Measurements from ENCODE around the gene ARHGEF26.
A peak's percentile ranks its signal among the peaks of the same experiment; 100 is the strongest.

Gene ARHGEF26

GRCh38 chr3:154273381-154273780 lies 152.2 kb downstream of the ARHGEF26 start:
- ATAC-seq, result no peak

GRCh38 chr3:154274348-154274747 lies 153.2 kb downstream of the ARHGEF26 start:
- ATAC-seq, result no peak

- ATAC-seq, result no peak
These were observed 154.1 kb downstream of the ARHGEF26 start for GRCh38 chr3:154275292-154275691.

GRCh38 chr3:154275965-154276364 lies 154.8 kb downstream of the ARHGEF26 start:
- no peak for ATAC-seq

GRCh38 chr3:154280161-154280560 lies 159.0 kb downstream of the ARHGEF26 start:
- ATAC-seq, result no peak

GRCh38 chr3:154285221-154285620 lies 164.0 kb downstream of the ARHGEF26 start:
- no peak for ATAC-seq

- ATAC-seq, result no peak
These were observed 169.0 kb downstream of the ARHGEF26 start for GRCh38 chr3:154290187-154290586.

GRCh38 chr3:154294016-154294415 lies 172.8 kb downstream of the ARHGEF26 start:
- ATAC-seq, result no peak

- no peak for ATAC-seq
These were observed 180.4 kb downstream of the ARHGEF26 start for GRCh38 chr3:154301561-154301960.

- ATAC-seq, result no peak
These were observed 183.1 kb downstream of the ARHGEF26 start for GRCh38 chr3:154304116-154304786.

- no peak for ATAC-seq
These were observed 183.7 kb downstream of the ARHGEF26 start for GRCh38 chr3:154304936-154305335.

- ATAC-seq, result peak; percentile 53 to 64
These were observed 186.2 kb downstream of the ARHGEF26 start for GRCh38 chr3:154307363-154307762.

Measured in activated CD4-positive, CD25-positive, alpha-beta regulatory T cell treated with anti-CD3 and anti-CD28 coated beads, Interleukin-2, amount 50 U/mL, for 24 hours (primary cell).